HEK293 (cell line): ENCODE results near the gene PDXK.

Experiments
- CTCF ChIA-PET: fragments of 350-600 bp; formaldehyde crosslinking; extraction: SDS; loops from one replicate; lab custom pipeline; 2021; ENCODE audit warnings: antibody characterized with exemption; lab: Yijun Ruan, JAX
- POLR2A ChIA-PET: fragments of 300-600 bp; formaldehyde crosslinking; extraction: SDS; loops from one replicate; lab custom pipeline; 2020; ENCODE audit warnings: antibody characterized with exemption, inconsistent platforms; lab: Yijun Ruan, JAX
- H3K27ac ChIP-seq: fragments of 200-500 bp; sonication (Bioruptor generic); 2 replicates; pipeline ENCODE4 v1.5.1; 2014; ENCODE audit warnings: low read depth, low read length, control low read depth, inconsistent platforms; ENCODE audit errors: extremely low read depth
- H3K36me3 ChIP-seq, 2 experiments: fragments of 200-500 bp in 1 of 2; sonication (Bioruptor generic) in 1 of 2; 1 replicate in 1 of 2; 2 replicates in 1 of 2; pipeline ENCODE4 v1.5.1; 2014 to 2017; ENCODE audit warnings: inconsistent platforms in 2 of 2, low read length in 2 of 2; ENCODE audit not compliant: control insufficient read depth in 2 of 2, insufficient read depth in 1 of 2
- H3K4me1 ChIP-seq: fragments of 200-500 bp; sonication (Bioruptor generic); 2 replicates; pipeline ENCODE4 v1.5.1; 2014; ENCODE audit warnings: mild to moderate bottlenecking, low read length, inconsistent platforms; ENCODE audit not compliant: control insufficient read depth, insufficient read depth
- H3K4me3 ChIP-seq: 2 replicates; pipeline ENCODE4 v1.5.1; 2011; ENCODE audit warnings: low read depth, mild to moderate bottlenecking, control low read depth, low read length, moderate library complexity
- H3K9me3 ChIP-seq: fragments of 200-500 bp; sonication (Bioruptor generic); 2 replicates; pipeline ENCODE4 v1.5.1; 2014; ENCODE audit warnings: low read depth, low read length, inconsistent platforms; ENCODE audit not compliant: control insufficient read depth, insufficient read depth
- ATF2 ChIP-seq: fragments of 450-650 bp; formaldehyde crosslinking; IDR thresholded peaks from 2 replicates; pipeline ENCODE4 v1.5.1; 2016; ENCODE audit warnings: missing biosample characterization, missing genetic modification characterization, low read depth
- BCL11A ChIP-seq: fragments of 450-650 bp; formaldehyde crosslinking; IDR thresholded peaks from 2 replicates; pipeline ENCODE4 v1.5.1; 2016; ENCODE audit warnings: low read depth, missing biosample characterization, missing genetic modification characterization
- GLI4 ChIP-seq: fragments of 450-650 bp; formaldehyde crosslinking; IDR thresholded peaks from 2 replicates; pipeline ENCODE4 v1.5.1; 2016; ENCODE audit warnings: missing biosample characterization, missing genetic modification characterization
- HIC1 ChIP-seq: fragments of 450-650 bp; formaldehyde crosslinking; IDR thresholded peaks from 2 replicates; pipeline ENCODE4 v1.5.1; 2016; ENCODE audit warnings: missing biosample characterization, missing genetic modification characterization
- RBAK ChIP-seq: fragments of 450-650 bp; formaldehyde crosslinking; IDR thresholded peaks from 2 replicates; pipeline ENCODE4 v1.5.1; 2016; ENCODE audit warnings: missing biosample characterization, missing genetic modification characterization
- SP7 ChIP-seq: fragments of 450-650 bp; formaldehyde crosslinking; IDR thresholded peaks from 2 replicates; pipeline ENCODE4 v1.5.1; 2016; ENCODE audit warnings: missing biosample characterization, missing genetic modification characterization
- TCF7L2 ChIP-seq: IDR thresholded peaks from 2 replicates; pipeline ENCODE4 v1.6.1; 2011; ENCODE audit warnings: low read depth, mild to moderate bottlenecking, inconsistent platforms, low read length, moderate library complexity, borderline replicate concordance
- ZEB2 ChIP-seq: fragments of 450-650 bp; formaldehyde crosslinking; IDR thresholded peaks from 2 replicates; pipeline ENCODE4 v1.5.1; 2016; ENCODE audit warnings: missing biosample characterization, missing genetic modification characterization
- ZFHX2 ChIP-seq: fragments of 450-650 bp; formaldehyde crosslinking; conservative IDR thresholded peaks from 2 replicates; pipeline ENCODE4 v1.5.1; 2016; ENCODE audit warnings: missing biosample characterization, missing genetic modification characterization
- ZFP3 ChIP-seq: fragments of 450-650 bp; formaldehyde crosslinking; IDR thresholded peaks from 2 replicates; pipeline ENCODE4 v1.5.1; 2016; ENCODE audit warnings: low read depth, missing biosample characterization, missing genetic modification characterization
- ZNF121 ChIP-seq: fragments of 450-650 bp; formaldehyde crosslinking; IDR thresholded peaks from 2 replicates; pipeline ENCODE4 v1.5.1; 2016; ENCODE audit warnings: missing biosample characterization, missing genetic modification characterization
- ZNF19 ChIP-seq: fragments of 450-650 bp; formaldehyde crosslinking; IDR thresholded peaks from 2 replicates; pipeline ENCODE4; 2016; ENCODE audit warnings: missing biosample characterization, missing genetic modification characterization, low read depth
- ZNF2 ChIP-seq: fragments of 450-650 bp; formaldehyde crosslinking; IDR thresholded peaks from 2 replicates; pipeline ENCODE4 v1.5.1; 2016; ENCODE audit warnings: missing biosample characterization, missing genetic modification characterization
- ZNF223 ChIP-seq: fragments of 450-650 bp; formaldehyde crosslinking; IDR thresholded peaks from 2 replicates; pipeline ENCODE4 v1.5.1; 2016; ENCODE audit warnings: missing biosample characterization, missing genetic modification characterization
- ZNF23 ChIP-seq: fragments of 450-650 bp; formaldehyde crosslinking; IDR thresholded peaks from 2 replicates; pipeline ENCODE4 v1.5.1; 2016; ENCODE audit warnings: missing biosample characterization, missing genetic modification characterization, borderline replicate concordance
- ZNF404 ChIP-seq: fragments of 450-650 bp; formaldehyde crosslinking; IDR thresholded peaks from 2 replicates; pipeline ENCODE4 v1.5.1; 2017; ENCODE audit warnings: missing biosample characterization, missing genetic modification characterization
- ZNF518A ChIP-seq: fragments of 450-650 bp; formaldehyde crosslinking; conservative IDR thresholded peaks from 2 replicates; pipeline ENCODE4 v1.5.1; 2016; ENCODE audit warnings: low read depth, missing biosample characterization, missing genetic modification characterization
- ZNF529 ChIP-seq: fragments of 450-650 bp; formaldehyde crosslinking; IDR thresholded peaks from 2 replicates; pipeline ENCODE4 v1.5.1; 2017; ENCODE audit warnings: missing genetic modification characterization, missing biosample characterization; ENCODE audit not compliant: insufficient replicate concordance
- ZNF585B ChIP-seq: fragments of 450-650 bp; formaldehyde crosslinking; IDR thresholded peaks from 2 replicates; pipeline ENCODE4 v1.5.1; 2016; ENCODE audit warnings: missing biosample characterization, missing genetic modification characterization
- ZNF654 ChIP-seq: fragments of 450-650 bp; formaldehyde crosslinking; IDR thresholded peaks from 2 replicates; pipeline ENCODE4 v1.5.1; 2016; ENCODE audit warnings: low read depth, missing biosample characterization, missing genetic modification characterization
- ZNF660 ChIP-seq: fragments of 450-650 bp; IDR thresholded peaks from 2 replicates; pipeline ENCODE4 v1.5.1; 2018; ENCODE audit warnings: missing biosample characterization, mild to moderate bottlenecking, missing genetic modification characterization
- ZNF843 ChIP-seq: fragments of 450-650 bp; formaldehyde crosslinking; IDR thresholded peaks from 2 replicates; pipeline ENCODE4 v1.5.1; 2016; ENCODE audit warnings: missing biosample characterization, missing genetic modification characterization
- ZSCAN18 ChIP-seq: fragments of 450-650 bp; formaldehyde crosslinking; IDR thresholded peaks from 2 replicates; pipeline ENCODE4 v1.5.1; 2016; ENCODE audit warnings: missing biosample characterization, missing genetic modification characterization

The PDXK gene

GRCh38 chr21:43750339-43751033, 31.6 kb downstream of the PDXK start (continued):
- TF ChIP-seq ATF2 (tag by site-specific recombination) (no peak), ZSCAN18 (tag by site-specific recombination) (no peak), ZNF585B (no peak), ZNF223 (tag by site-specific recombination) (no peak), ZNF121 (peak; percentile 8; the same call in 1 of the 2 replicates), ZNF654 (tag by site-specific recombination) (no peak), ZEB2 (tag by site-specific recombination) (no peak), TCF7L2 (no peak), ZNF2 (tag by site-specific recombination) (peak; percentile 15; the same call in 1 of the 2 replicates), ZNF660 (tag by site-specific recombination) (no peak), ZNF404 (tag by site-specific recombination) (no peak), GLI4 (0 out of 2 replicates have a peak, but pooled peaks have one; percentile 41), ZNF843 (tag by site-specific recombination) (no peak), SP7 (tag by site-specific recombination) (no peak), ZNF23 (tag by site-specific recombination) (no peak)

- ChIA-PET POLR2A (no interaction called here), CTCF (no interaction called here)
- Histone ChIP-seq H3K4me1 (no peaks in the 10 kb centered on the region), H3K9me3 (no peaks in the 10 kb centered on the region), H3K27ac (no peak overlapping the region), H3K36me3 (peaks cover 0 to 92% of the 10 kb centered on the region in 2 experiments; a peak in 2 of 3 replicates), H3K4me3 (no peak overlapping the region)
- TF ChIP-seq HIC1 (tag by site-specific recombination) (no peak), BCL11A (tag by site-specific recombination) (no peak), ZNF518A (no peak), ZFHX2 (tag by site-specific recombination) (no peak), ZFP3 (no peak), ZNF529 (tag by site-specific recombination) (no peak), RBAK (no peak), ATF2 (tag by site-specific recombination) (no peak), ZNF19 (tag by site-specific recombination) (no peak)
Measured at GRCh38 chr21:43751955-43752591, 33.1 kb downstream of the PDXK start.
